Erythroblast (primary cell): ENCODE results near the gene OR51E1.

Experiments
- GATA1 ChIP-seq: IDR thresholded peaks from 2 replicates; pipeline ENCODE4 v1.6.1; 2011; ENCODE audit warnings: low read depth, mild to moderate bottlenecking, control low read depth, low read length, moderate library complexity
- POLR2A ChIP-seq: IDR thresholded peaks from 2 replicates; pipeline ENCODE4 v1.6.1; 2011; ENCODE audit warnings: mild to moderate bottlenecking, low read length

DNA sequence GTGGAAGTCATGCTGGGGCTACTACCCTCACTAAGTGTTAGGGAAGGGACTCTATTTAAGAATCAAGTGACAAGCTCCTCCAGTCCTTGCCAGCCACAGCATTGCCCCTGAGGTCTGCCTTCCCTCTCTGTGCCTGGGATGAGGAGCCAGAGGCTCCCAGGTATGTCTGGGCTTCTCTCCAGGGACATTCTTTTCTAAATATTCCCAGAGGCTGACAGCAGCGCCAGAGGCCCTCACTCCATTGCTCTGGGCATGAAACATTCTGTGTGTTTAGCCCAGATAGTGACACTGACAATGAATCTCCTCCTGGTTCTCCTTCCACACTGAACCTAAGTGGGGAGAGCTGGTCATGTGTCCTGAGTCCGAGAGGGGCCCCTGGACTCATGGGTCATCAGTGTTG is 2.2 kb downstream of the OR51E1 start:
- TF ChIP-seq POLR2A (no peak), GATA1 (no peak)
